HG03457 (cell line): Measurements from ENCODE around the gene NRXN3.

Experiments
- ATAC-seq: cut with Tn5 transposase; IDR thresholded peaks from one replicate; pipeline ENCODE4 v1.9.1; 2021; ENCODE audit warnings: moderate number of reproducible peaks; ENCODE audit not compliant: unreplicated experiment

Gene NRXN3

DNA sequence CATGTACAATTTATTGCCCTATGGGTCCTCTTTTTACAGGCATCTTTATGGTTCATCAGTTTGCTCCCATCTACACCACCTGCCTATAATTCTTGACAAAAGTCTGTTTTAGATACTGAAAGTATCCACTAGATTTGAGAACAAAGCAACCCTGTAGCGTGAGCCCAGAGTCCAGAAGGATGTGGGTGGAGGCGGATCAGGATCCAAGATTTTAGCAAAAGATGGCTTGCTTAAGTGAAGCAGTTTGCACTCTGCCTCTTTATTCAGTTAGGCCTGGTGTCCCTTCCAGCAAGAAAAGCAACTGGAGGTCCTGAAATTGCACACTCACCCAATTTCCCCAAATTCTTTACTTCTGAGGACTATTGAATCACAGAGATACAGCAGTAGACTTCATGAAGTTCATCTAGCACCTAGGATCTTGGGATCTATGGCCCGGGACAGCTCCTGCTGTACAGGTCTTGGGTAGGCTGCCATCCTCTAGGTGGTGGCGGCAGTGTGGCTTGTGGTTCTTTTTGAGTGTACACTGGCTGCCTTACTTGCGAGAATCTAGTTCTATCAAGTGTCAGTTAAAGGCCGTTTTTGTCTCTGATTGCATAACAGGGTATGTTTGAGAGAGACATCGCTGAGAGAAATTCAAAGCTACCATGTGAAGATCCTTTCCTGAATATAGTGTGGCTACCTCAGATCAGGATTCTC, 873.2 kb downstream of the NRXN3 start:
- ATAC-seq: no peak

DNA sequence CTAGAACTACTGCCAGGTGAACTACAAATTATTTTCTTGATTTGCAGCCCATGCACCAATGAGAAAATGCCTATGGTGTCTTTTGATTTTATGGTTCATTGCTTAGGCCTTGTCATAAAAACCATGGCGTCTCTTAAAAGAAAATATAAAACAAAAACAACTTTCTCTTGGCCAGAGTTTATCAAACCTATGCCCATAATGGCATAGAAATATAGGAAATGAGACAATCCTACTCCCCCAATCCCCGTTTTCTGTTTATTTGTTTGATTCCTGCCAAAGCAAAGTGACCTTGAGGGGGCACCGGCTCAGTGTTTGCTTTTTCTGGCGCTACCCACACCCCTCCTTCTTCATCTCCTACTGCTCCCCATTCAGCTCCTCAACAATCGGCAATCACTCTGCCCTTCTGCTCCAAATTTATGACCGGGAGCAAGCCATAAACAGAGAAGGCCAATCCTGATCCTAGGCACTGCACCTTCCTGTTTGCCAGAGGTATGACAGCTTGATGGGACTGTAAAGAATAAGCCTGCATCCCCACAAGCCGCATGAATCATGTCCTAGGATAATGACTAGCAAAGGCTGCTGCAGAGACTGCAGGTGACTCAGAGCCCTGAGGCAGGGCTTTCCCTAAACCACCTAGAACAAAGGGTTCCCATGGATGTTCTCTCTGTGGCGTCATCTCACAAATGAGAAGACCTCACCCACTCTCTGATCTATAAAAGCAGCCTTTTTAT, 874.9 kb downstream of the NRXN3 start:
- no peak for ATAC-seq

DNA sequence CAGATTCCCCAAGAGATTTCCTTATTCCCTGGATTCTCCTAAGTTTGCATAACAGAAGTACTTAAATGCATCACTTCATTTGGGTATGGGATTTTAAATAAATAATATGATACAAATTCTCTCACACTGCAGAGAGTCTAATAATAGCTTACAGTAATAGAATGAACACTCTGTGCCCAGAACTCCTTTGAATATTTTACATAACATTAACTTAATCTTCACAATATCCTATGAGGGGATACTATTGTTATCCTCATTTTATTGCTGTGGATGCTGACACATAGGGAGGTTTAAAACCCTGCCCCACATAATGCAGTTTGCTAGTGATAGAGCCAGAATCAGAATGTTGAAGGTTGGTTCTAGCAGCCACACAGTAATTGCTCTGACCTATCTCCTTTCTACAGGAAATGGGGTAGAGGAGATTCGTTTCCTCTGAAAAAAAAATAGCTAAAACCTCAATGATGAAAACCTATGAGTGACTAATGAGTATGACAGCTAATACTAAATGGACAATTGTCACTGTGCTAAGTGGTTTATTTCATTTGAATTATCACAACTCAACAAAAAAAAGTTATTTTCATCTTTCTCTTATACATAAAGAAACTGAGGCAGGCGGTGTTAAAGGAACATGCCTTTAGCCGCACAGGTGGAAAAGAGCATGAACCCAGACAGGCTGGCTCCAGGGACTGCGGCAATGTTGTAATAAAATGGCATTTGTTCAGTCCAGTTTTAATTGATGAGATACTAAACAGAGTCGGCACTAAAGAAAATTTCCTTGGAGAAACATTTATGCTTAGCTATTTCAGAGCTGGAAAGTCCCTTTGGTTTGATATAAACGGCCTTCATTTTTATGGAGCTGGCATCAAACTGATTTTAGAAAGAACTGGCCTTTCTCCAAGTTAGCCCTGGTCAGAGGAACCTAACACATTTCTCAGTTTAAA, 880.9 kb downstream of the NRXN3 start:
- ATAC-seq: no peak

DNA sequence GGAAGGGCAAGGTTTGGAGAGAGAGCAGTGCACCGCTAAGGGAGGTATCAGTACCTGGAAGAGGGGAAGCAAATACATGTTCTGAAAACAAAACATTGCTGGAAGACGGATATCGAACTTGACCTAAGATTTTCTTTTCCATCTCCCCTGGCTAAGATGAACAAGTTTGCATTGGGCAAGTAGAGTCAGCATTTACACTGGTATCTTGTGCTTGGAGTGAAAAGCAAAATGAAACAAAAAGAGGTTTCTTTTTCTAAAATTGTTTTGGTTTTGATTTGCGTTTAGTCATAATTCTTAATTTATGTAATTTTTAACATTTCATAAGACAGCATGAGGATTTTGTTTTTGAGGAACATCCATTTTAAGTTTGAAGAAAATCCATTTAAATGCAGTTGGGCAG, 881.6 kb downstream of the NRXN3 start:
- ATAC-seq: no peak

DNA sequence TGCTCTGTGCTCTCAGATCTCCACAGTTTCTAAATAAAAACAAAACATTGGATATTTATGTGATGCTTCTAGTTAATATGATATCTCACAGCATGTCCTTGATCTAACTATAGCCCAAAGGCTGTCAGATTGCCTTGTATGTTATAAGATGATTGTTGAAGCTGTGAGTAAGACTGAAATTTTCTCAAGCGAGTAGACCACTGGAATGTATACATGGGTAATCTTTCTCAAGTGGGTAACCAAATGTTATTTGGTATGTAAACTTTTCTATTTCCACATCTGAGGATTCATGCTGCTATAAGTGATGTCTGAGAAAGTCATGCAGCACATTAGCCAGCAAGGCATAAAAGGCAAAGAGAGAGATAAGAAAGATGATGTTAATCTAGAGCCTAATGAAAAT, 886.7 kb downstream of the NRXN3 start:
- ATAC-seq: no peak

DNA sequence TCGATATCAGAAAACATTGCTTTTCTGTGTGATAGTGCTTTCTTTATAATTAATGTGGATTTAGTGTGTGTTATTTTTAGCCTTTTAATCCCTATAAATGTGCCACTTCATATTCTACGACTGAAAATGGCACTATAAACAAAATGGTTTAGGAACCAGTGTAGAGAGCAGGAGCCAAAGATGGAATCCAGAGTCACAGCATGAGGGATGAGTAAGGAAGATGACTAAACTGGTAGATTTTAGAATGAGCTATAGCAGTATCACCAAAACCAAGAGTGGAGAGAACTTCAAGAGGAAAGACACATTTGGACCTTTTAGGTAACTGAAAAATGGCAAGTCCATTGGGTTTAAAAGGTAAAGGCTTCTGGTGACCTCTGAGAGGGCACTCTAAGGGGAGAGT, 887.2 kb downstream of the NRXN3 start:
- ATAC-seq: no peak

DNA sequence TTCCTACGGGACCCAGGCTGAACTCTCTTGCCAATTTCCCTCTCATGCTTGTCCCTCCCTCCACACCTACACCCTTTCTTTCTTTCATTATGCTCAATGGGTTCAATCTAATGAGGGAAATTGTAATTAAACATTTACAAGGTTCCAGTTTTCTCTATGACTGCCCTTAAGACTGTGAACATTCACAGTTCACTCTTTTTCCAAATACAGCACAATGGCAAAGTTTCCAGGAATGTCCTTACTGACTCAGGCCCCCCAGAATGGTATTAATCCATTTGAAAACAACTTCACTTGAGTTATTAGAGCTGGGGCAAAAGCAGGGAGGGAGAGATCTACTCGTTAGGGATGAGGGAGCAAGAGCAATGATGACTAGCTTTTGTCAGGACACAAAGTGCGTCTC, 892.1 kb downstream of the NRXN3 start:
- ATAC-seq: no peak

DNA sequence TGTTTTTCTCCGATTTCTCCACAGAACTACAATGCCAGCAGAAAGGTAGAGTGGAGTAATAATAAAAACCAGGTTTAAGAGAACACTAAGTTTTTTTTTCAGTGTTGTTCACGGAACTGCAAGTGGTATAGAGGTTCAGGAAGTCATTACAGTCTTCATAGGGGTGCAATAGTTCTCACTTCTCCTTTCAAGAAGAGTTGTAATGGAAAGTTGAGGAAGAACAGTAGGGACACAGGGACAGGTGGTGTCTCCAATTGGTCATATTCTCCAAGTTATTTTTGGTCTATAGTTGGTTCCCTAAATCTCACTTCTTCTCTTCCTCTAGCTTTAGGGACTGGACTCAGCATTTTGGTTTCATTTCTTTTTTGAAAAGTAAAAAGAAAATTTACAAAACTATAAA, 894.0 kb downstream of the NRXN3 start:
- ATAC-seq: no peak

DNA sequence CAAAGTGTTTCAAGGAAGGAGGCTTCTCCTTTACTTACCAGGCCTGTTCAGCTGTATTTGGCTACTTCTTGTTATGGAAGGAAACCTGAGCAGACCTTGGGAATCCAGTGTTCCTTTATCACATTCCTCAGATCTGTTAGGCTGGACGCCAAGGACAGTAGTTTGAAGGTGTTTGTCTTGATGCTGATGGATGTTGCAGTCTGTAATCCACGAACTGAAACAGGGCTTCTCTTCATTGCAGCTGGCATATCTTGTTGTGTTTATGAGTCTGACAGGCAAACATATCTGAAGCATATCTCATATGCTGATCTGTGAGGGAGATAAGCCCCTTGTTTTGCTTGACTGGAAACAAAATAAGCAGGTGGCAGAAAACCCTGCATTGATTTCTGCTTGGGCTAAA, 904.3 kb downstream of the NRXN3 start:
- no peak for ATAC-seq

DNA sequence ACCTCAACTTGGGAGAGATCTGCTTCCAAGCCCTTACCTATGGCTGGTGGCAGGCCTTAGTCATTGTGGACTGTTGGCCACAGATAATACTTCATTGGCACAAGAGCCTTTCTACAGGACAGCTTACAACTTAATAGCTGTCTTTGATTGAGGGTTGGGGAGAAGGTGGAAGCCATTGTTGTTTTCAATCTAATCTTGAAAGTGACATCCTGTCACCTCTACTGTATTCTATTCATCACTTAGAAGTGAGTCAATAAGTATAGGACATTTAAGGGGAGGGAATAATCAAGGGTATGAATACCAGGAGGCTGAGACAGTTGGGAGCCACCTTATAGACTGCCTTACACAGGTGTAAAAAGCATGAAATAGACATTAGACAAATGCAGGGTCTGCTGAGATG, 906.3 kb downstream of the NRXN3 start:
- ATAC-seq: no peak

DNA sequence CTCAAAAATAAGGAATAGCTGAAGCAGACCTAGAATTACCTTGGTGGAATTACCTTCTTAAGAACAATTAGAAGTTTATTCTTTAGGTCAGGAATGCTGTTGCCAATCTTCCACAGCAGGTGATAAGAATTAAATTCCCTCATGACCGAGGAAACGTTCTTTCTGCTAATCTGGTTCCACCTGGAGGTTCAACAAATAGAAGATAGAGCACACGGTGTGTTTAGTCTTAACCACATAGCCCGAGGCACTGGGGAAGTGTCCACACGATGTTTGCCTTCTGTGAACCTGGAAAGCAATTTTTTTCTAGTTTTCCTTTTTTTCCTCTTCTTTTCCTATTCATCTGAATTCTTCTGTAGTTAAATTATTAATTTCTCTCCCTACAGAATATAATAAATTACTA, 906.9 kb downstream of the NRXN3 start:
- no peak for ATAC-seq

DNA sequence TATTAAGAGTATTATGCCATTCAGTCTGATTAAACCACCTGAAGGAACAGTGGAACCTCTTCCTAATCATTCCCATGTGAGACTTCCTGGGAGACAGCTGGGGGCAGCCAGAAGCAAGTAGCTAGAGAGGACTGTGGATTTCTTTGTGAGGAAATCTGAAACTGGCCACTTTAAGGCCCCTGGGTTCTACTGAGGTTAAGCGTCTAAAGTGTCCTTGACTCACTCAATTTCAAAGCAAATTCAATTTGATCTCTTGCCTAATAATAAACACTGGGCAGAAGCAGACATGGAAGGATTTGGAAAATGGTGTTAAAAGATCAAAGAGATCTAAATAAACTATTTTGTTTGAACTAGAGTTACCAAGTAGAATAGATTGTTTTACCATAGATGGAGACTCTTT, 909.9 kb downstream of the NRXN3 start:
- no peak for ATAC-seq

DNA sequence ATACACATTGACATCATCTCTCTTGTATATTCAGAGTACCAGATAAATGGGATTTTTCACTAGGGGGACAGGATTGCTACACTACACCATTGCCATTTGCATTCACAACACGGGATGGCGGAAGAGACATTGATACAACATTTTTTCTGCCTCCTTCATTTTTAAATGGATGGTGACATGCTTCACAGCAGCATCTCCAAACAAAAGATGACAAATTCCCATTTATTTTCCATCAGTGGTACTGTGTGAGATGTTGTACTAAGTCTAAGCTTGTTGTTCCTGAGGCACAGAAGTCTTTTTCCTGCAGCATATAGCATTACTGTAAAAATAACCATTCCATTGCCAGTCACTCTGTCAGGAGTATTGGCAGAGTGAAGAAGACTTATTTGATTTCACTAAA, 912.7 kb downstream of the NRXN3 start:
- ATAC-seq: no peak

DNA sequence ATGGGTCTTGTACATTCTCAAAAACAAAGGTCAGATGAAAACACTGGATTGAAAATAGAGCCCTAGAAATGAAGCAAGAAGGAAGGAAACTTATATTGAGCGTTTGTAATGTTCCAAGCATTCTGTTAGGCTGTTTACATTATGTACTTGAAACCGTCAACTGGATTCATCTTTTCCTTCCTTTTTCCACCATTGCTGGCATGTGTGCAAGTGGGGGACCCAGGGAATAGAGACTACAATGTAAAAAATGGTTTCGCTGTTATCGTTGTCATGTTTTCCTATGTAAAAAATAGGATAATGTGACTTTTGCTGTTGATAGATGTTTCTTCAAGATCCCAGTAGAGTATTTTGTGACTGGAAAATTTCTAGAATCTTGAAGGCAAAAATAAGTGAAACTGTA, 913.2 kb downstream of the NRXN3 start:
- no peak for ATAC-seq

DNA sequence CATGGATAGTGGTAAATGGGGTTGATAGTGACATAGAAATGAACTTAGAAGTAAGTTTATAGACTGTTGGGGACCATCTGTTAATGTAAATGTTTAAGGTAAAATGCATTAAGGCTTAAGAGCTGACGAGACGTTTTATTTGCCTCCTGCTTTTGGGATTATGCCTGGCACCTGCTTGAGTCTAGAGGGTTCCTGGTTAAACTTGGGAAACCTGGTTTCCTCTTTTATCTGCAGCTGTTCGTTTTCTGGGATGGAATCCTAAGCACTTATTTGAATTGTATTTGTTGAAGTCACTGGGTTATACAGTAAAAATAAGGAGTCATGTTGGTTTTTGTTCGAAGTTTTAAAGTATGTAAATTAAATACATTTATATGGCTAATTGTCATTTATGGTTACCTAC, 914.7 kb downstream of the NRXN3 start:
- no peak for ATAC-seq

DNA sequence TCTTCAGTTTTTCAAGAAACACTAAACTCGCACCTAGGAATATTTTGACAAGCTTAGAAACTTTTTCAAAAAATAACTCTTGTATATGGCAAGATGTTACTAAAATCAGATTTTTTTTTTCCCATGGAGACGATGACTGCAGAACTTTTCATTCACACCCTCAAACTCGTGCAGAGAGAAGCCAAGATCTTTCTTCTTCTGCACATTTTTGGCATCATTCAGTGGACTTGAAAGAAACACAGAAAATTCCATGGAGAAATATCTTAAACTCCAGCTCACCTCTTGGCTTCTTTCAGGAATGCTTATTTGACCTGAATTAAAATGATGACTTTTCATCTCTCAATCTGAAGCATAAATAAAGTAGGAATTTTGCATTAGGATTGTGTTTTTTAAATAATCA, 919.4 kb downstream of the NRXN3 start:
- ATAC-seq: no peak

DNA sequence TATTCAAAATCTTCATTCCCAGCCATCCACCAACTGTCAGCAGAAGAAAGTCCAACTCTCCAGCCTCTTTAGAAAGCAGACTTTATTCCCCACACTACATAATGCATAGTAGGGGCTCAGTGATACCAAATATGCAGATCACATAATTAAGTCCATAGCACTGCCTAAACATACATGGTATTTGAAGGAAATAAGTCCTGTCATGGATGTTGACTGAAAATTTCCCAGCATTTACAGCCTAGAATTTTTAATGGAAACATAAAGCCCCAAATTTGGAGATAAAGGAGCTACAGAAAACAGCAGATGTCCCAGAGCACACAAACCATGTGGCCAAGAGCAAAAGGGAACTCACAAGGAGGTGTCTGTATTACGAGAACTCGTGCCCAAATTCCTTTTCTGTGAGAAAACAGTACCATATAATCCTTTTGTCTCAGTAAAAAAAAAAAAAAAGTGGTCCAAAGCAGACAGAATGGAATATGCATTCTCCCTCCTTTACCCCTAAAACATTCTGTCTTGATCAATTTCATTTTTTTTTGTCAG, 920.5 kb downstream of the NRXN3 start:
- ATAC-seq: no peak

DNA sequence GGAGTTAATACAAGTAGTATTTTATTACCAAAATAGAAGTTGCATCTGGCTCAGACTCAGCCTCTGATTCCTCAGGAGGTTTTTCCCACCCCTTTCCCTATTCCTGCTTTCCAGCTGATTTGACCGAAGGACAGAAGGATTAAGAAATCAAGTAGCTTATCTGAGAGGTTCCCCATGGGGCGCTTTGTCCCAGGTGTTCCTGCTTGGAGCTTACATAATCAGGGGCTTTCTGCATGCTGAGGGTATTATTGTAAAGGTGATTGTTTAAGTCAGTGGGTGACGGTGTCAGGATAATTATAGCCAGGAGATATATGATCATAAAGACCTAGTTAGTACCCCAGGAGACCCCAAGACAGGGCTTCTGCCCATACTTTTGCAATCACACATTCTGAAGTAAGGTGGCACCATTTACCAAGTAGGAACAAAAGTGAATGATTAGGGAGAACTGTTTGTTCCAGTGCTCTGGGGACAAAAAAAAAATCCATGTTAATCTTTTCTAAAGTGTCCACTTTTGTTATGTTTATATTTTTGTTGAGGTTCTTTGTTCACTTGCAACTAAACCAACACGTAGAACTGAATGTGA, 921.3 kb downstream of the NRXN3 start:
- no peak for ATAC-seq

DNA sequence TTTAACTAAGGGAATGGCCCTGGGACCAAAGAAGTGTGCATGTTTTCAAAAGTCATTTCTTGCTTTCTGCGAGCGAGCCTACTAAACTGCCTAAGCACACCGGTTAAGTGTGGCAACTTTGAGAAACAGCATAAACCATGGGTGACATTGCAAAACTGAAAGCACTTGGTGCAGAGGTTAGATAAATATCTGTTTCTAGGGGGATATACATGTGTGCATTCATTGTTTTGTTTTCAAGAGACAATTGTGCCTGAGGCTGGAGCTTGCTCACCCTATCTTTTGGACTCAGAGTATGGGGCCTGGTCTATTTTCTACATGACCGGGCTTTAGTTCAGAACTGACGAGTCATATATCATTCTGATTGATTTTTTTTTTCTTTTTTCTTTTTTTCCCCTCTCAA, 923.4 kb downstream of the NRXN3 start:
- no peak for ATAC-seq

DNA sequence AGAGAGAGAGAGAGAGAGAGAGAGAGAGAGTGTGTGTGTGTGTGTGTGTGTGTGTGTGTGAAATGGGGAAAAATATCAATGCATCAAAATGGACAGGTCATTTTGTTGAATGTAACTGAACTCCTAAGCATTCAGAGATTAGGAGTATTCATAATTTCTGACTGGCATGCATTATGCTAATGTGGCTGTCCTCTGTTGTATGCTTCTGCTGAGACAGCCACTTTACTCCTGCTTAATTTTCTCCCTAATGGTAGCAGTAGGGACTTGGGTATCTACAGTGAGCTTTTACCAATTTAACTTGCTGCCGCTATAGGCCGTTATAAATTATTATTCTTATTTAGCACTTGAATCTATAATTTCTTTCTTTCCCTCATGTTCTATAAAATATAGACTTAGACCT, 924.8 kb downstream of the NRXN3 start:
- ATAC-seq: no peak

DNA sequence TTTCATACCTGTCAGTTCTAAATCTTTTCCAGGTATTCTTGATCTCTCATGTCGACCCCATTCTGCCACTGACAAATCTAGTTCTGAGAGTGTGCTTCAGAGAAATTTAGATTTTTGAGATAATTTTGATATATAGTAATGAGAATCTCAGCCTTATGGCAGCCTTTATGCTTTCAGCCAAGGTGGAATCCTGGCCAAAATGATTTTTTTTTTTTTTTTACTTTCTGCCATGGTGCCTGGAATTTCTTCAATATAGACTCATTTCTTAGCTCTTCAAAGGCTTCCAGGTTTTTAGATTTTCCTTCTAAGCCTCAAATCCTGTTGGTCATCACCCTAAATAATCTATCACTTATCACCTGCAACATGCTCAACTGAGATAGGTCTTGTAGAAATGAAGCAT, 926.6 kb downstream of the NRXN3 start:
- no peak for ATAC-seq
